Head of caudate nucleus (tissue), 42 donors: ENCODE measurements around the gene CHSY3.

Source experiments
- DNase-seq, 42 donors: peaks; one replicate each; pipeline versions ENCODE4 v3.0.0 to v3.0.0-alpha.2; 2020 to 2021; ENCODE audit warnings: mixed read lengths in 7 of 42
- intact Hi-C: fragments of 100-400 bp; cut with DNase I; formaldehyde crosslinking; loops from one replicate; pipeline ENCODE4 v1.15.0; 2022

CHSY3 gene

GRCh38 chr5:129935626-129936025 lies 31.4 kb downstream of the CHSY3 start:
- intact Hi-C loops: no loop called here
- no peak for DNase-seq

GRCh38 chr5:129938077-129938476 lies 33.8 kb downstream of the CHSY3 start:
- no peak for DNase-seq
- intact Hi-C loops: no loop called here

- intact Hi-C loops: no loop called here
- DNase-seq: no peak
These were observed 39.7 kb downstream of the CHSY3 start for GRCh38 chr5:129943936-129944335.

GRCh38 chr5:129945028-129945427 lies 40.8 kb downstream of the CHSY3 start:
- DNase-seq: no peak

GRCh38 chr5:129945774-129946270 lies 41.6 kb downstream of the CHSY3 start:
- DNase-seq: peak in 8 of 42 donors; percentile 9 to 59 (median 20)
- intact Hi-C loops: no loop called here

More at GRCh38 chr5:129945028-129945427, 40.8 kb downstream of the CHSY3 start:
- intact Hi-C loops: no loop called here

GRCh38 chr5:129951039-129951438 lies 46.8 kb downstream of the CHSY3 start:
- intact Hi-C loops: no loop called here
- no peak for DNase-seq

GRCh38 chr5:129958581-129958980 lies 54.3 kb downstream of the CHSY3 start:
- intact Hi-C loops: no loop called here

GRCh38 chr5:129960831-129961230 lies 56.6 kb downstream of the CHSY3 start:
- DNase-seq: no peak
- intact Hi-C loops: no loop called here

More at GRCh38 chr5:129958581-129958980, 54.3 kb downstream of the CHSY3 start:
- DNase-seq: no peak

GRCh38 chr5:129962506-129962905 lies 58.2 kb downstream of the CHSY3 start:
- no peak for DNase-seq
- intact Hi-C loops: no loop called here

- intact Hi-C loops: no loop called here
- no peak for DNase-seq
These were observed 59.1 kb downstream of the CHSY3 start for GRCh38 chr5:129963359-129963758.

GRCh38 chr5:129966071-129966470 lies 61.8 kb downstream of the CHSY3 start:
- DNase-seq: no peak
- intact Hi-C loops: no loop called here

GRCh38 chr5:129971714-129972113 lies 67.4 kb downstream of the CHSY3 start:
- intact Hi-C loops: no loop called here
- DNase-seq: no peak

GRCh38 chr5:129972465-129973141 lies 68.3 kb downstream of the CHSY3 start:
- no peak for DNase-seq
- intact Hi-C loops: no loop called here

- DNase-seq: no peak
- intact Hi-C loops: no loop called here
These were observed 69.6 kb downstream of the CHSY3 start for GRCh38 chr5:129973716-129974426.

GRCh38 chr5:129977810-129978209 lies 73.5 kb downstream of the CHSY3 start:
- DNase-seq: no peak
- intact Hi-C loops: no loop called here

GRCh38 chr5:129978270-129978669 lies 74.0 kb downstream of the CHSY3 start:
- intact Hi-C loops: no loop called here
- DNase-seq: no peak

GRCh38 chr5:129988453-129988852 lies 84.2 kb downstream of the CHSY3 start:
- intact Hi-C loops: no loop called here
- DNase-seq: no peak

- intact Hi-C loops: no loop called here
- no peak for DNase-seq
These were observed 87.5 kb downstream of the CHSY3 start for GRCh38 chr5:129991780-129992179.

GRCh38 chr5:129996896-129997295 lies 92.6 kb downstream of the CHSY3 start:
- intact Hi-C loops: no loop called here
- DNase-seq: no peak

GRCh38 chr5:130000460-130000859 lies 96.2 kb downstream of the CHSY3 start:
- intact Hi-C loops: no loop called here
- DNase-seq: peak in 1 of 42 donors; percentile 7

GRCh38 chr5:130002183-130002582 lies 97.9 kb downstream of the CHSY3 start:
- DNase-seq: no peak
- intact Hi-C loops: no loop called here
